GM12878 (cell line): Measurements from ENCODE around the gene OR52B2. TPM values are rescaled to one million over a fixed set of nuclear protein-coding genes. Genes with fewer than 3 reads are reported as not detected.

ENCODE experiments used
- ATAC-seq: fragments of 200-7000 bp; cut with Tn5 transposase; 3 replicates; pipeline ENCODE4 v1.9.1; 2020; ENCODE audit warnings: mild to moderate bottlenecking, moderate library complexity
- BruUV-seq: library from RNA; stranded (reverse); fragments of 400-500 nt; replicated peaks from 2 replicates; lab custom pipeline; 2021; lab: Mats Ljungman, UMichigan
- CTCF ChIA-PET: fragments of 300-600 bp; sonication (Branson Sonifier 250); formaldehyde crosslinking; extraction: SDS; loops from one replicate; lab custom pipeline; 2021; ENCODE audit warnings: inconsistent platforms; lab: Yijun Ruan, JAX
- POLR2A ChIA-PET: fragments of 350-600 bp; formaldehyde crosslinking; extraction: SDS; loops from one replicate; lab custom pipeline; 2021; ENCODE audit warnings: inconsistent platforms; lab: Charles Lee
- RAD21 ChIA-PET: fragments of 300-600 bp; sonication (Branson Sonifier 250); formaldehyde crosslinking; loops from one replicate; lab custom pipeline; 2023; ENCODE audit warnings: antibody characterized with exemption; ENCODE audit not compliant: unreplicated experiment; lab: Charles Lee
- SMC1A ChIA-PET: fragments of 300-600 bp; sonication (Branson Sonifier 250); formaldehyde crosslinking; loops from one replicate; lab custom pipeline; 2023; ENCODE audit not compliant: unreplicated experiment, uncharacterized antibody; lab: Charles Lee
- DNase-seq: peaks from one replicate; pipeline ENCODE4 v3.0.0-alpha.2; 2011; ENCODE audit warnings: low read depth, low spot score
- FAIRE-seq: peaks from 3 replicates; lab custom pipeline; 2011; peaks lifted over from hg19 to GRCh38; lab: Jason Lieb, UNC
- H2AFZ ChIP-seq: 2 replicates; pipeline ENCODE4 v1.6.0; 2011; ENCODE audit warnings: low read depth, low read length, control low read depth; ENCODE audit not compliant: control insufficient read depth
- H3K27ac ChIP-seq: 2 replicates; pipeline ENCODE4 v1.5.1; 2011; ENCODE audit warnings: control low read depth; ENCODE audit not compliant: control insufficient read depth, insufficient read depth
- H3K27me3 ChIP-seq, 2 experiments: replicated peaks in 1 of 2; 2 replicates each; pipeline versions ENCODE4 v1.6.0 to v1.6.1; 2011; ENCODE audit warnings: low read length in 1 of 2; ENCODE audit not compliant: control insufficient read depth in 2 of 2, insufficient read depth in 2 of 2
- H3K36me3 ChIP-seq, 2 experiments: 2 replicates each; pipeline ENCODE4 v1.5.1; 2011; ENCODE audit warnings: low read length in 1 of 2; ENCODE audit not compliant: control insufficient read depth in 2 of 2, insufficient read depth in 2 of 2
- H3K4me1 ChIP-seq: 2 replicates; pipeline ENCODE4 v1.6.1; 2011; ENCODE audit warnings: mild to moderate bottlenecking, low read length, moderate library complexity, mixed read lengths; ENCODE audit not compliant: control insufficient read depth, insufficient read depth
- H3K4me2 ChIP-seq: 2 replicates; pipeline ENCODE4 v1.6.0; 2011; ENCODE audit warnings: control low read depth; ENCODE audit not compliant: control insufficient read depth, insufficient read depth
- H3K4me3 ChIP-seq: fragments of 200-600 bp; sonication (generic); 2 replicates; pipeline ENCODE4 v1.5.1; 2016
- H3K79me2 ChIP-seq: 2 replicates; pipeline ENCODE4 v1.6.0; 2011; ENCODE audit warnings: low read length; ENCODE audit not compliant: control insufficient read depth, insufficient read depth
- H3K9ac ChIP-seq: 2 replicates; pipeline ENCODE4 v1.8.0; 2011; ENCODE audit warnings: low read length, control low read depth, mixed read lengths; ENCODE audit not compliant: control insufficient read depth, insufficient read depth
- H3K9me3 ChIP-seq: replicated peaks from 3 replicates; pipeline ENCODE4 v1.5.1; 2011; ENCODE audit warnings: mild to moderate bottlenecking, low read length; ENCODE audit not compliant: control insufficient read depth, insufficient read depth
- H4K20me1 ChIP-seq: 2 replicates; pipeline ENCODE4 v1.6.0; 2011; ENCODE audit not compliant: control insufficient read depth, insufficient read depth
- EGR1 ChIP-seq, 2 experiments: IDR thresholded peaks; 1 replicate in 1 of 2; 2 replicates in 1 of 2; pipeline ENCODE4 v1.6.1; 2011 to 2012; ENCODE audit warnings: low read depth in 2 of 2, low read length in 2 of 2, borderline replicate concordance in 1 of 2, mild to moderate bottlenecking in 1 of 2, moderate library complexity in 1 of 2
- IKZF2 ChIP-seq, 2 experiments: fragments of 450-650 bp; IDR thresholded peaks; 2 replicates each; pipeline ENCODE4 v1.6.1; 2017; ENCODE audit warnings: mild to moderate bottlenecking in 2 of 2, moderate library complexity in 2 of 2
- NBN ChIP-seq: fragments of 450-650 bp; IDR thresholded peaks from 2 replicates; pipeline ENCODE4 v1.6.1; 2016
- NR2C1 ChIP-seq: fragments of 450-650 bp; IDR thresholded peaks from 2 replicates; pipeline ENCODE4 v1.6.1; 2017; ENCODE audit warnings: antibody characterized with exemption, mild to moderate bottlenecking, moderate library complexity
- NR2F1 ChIP-seq: fragments of 450-650 bp; conservative IDR thresholded peaks from 2 replicates; pipeline ENCODE4 v1.6.1; 2017; ENCODE audit warnings: mild to moderate bottlenecking
- PBX3 ChIP-seq: IDR thresholded peaks from 2 replicates; pipeline ENCODE4 v1.6.1; 2011; ENCODE audit warnings: mild to moderate bottlenecking, low read depth, low read length, moderate library complexity; ENCODE audit not compliant: insufficient replicate concordance
- POLR2AphosphoS2 ChIP-seq: IDR thresholded peaks from 2 replicates; pipeline ENCODE4 v1.6.1; 2011; ENCODE audit warnings: low read depth, mild to moderate bottlenecking, low read length, improper control_type of control experiment, moderate library complexity
- RUNX3 ChIP-seq: IDR thresholded peaks from 2 replicates; pipeline ENCODE4 v1.6.1; 2012; ENCODE audit warnings: low read length, inconsistent platforms
- SIX5 ChIP-seq: IDR thresholded peaks from 2 replicates; pipeline ENCODE4 v1.6.1; 2011; ENCODE audit warnings: mild to moderate bottlenecking, low read depth, low read length, moderate library complexity; ENCODE audit not compliant: severe bottlenecking
- TAF1 ChIP-seq: IDR thresholded peaks from 2 replicates; pipeline ENCODE4 v1.6.1; 2011; ENCODE audit warnings: mild to moderate bottlenecking, low read depth, low read length, borderline replicate concordance
- WGBS: methylation state at CpG from one replicate; pipeline ENCODE4 v1.1.6; 2016; ENCODE audit warnings: low lambda C conversion rate; ENCODE audit not compliant: insufficient replicate concordance, insufficient coverage; ENCODE audit errors: missing lambda C conversion rate; 5-methylcytosine and 5-hydroxymethylcytosine counted together
- in situ Hi-C: fragments of 300-500 bp; cut with MboI; formaldehyde crosslinking; loops from 9 replicates; pipeline ENCODE4 v1.14.3; 2018; ENCODE audit warnings: mixed read lengths
- intact Hi-C: fragments of 100-400 bp; cut with micrococcal nuclease; formaldehyde crosslinking; loops from one replicate; pipeline ENCODE4 v1.14.2; 2022; ENCODE audit not compliant: unreplicated experiment
- polyA plus RNA-seq, 11 experiments: library from polyadenylated mRNA; depleted of rRNA in 4 of 11; unstranded in 6 of 11; stranded (reverse) in 5 of 11; fragments of >200 nt; fragmentation: Nextera tagmentation in 4 of 11; fragmentation: Illumina TruSeq in 1 of 11; extraction: Ambion mirVana in 4 of 11; extraction: Trizol in 1 of 11; gene quantifications; 1 replicate in 1 of 11; 2 replicates in 10 of 11; pipeline versions ENCODE4 v1.2.1 to v1.2.3, GENCODE V29; 2011 to 2016; ENCODE audit warnings: inconsistent platforms in 2 of 11, missing spikeins in 2 of 11, low read depth in 1 of 11
- total RNA-seq, 4 experiments: library from RNA; depleted of rRNA in 3 of 4; stranded (reverse); fragments of >200 nt in 3 of 4; fragmentation: Illumina TruSeq in 1 of 4; extraction: Trizol in 1 of 4; gene quantifications; 2 replicates each; pipeline versions ENCODE4 v1.2.1 to v1.2.3, GENCODE V29; 2013 to 2021
- TF ChIP-seq, protein P1 (sequence below): fragments of 450-650 bp; IDR thresholded peaks from 2 replicates; pipeline ENCODE4 v1.6.1; 2018; ENCODE audit warnings: mild to moderate bottlenecking, low read depth, moderate library complexity; ENCODE audit not compliant: partially characterized antibody

OR52B2 gene
- total and polyA plus RNA-seq, 10 of the 15 experiments (the other 5 are each of a cell fraction or from before 2014, with no cell fraction given) = 0.08 TPM; not detected in 9

- in situ Hi-C loops (no loop called here), intact Hi-C loops (no loop called here)
- POLR2A ChIA-PET = no interaction called here
- no peak for TF ChIP-seq NR2F1
- no peak for TF ChIP-seq RUNX3
- no peak for TF ChIP-seq NR2C1
- TF ChIP-seq SIX5 = no peak
- TF ChIP-seq IKZF2 (IDR thresholded peaks at IDR 0.05) = no peak
- TF ChIP-seq PBX3 = no peak
- Histone ChIP-seq H3K36me3 (peaks cover 5 to 8% of the 10 kb centered on the region in 2 experiments), H3K4me1 (no peaks in the 10 kb centered on the region), H3K79me2 (no peaks in the 10 kb centered on the region), H2AFZ (no peak overlapping the region), H3K27ac (no peak overlapping the region), H3K27me3 (no peaks in the 10 kb centered on the region), H3K4me2 (no peak overlapping the region), H4K20me1 (no peaks in the 10 kb centered on the region), H3K9ac (no peak overlapping the region), H3K9me3 (no peaks in the 10 kb centered on the region), H3K4me3 (no peak overlapping the region)
- CTCF ChIA-PET = no interaction called here
- ATAC-seq (no peak), FAIRE-seq (no peak), DNase-seq (no peak)
- no TSS peak for BruUV-seq
- RAD21 ChIA-PET = no interaction called here
- SMC1A ChIA-PET = no interaction called here
- WGBS = 97% methylated on average over 9 of the region's 9 CpGs
Observed at GRCh38 chr11:6210274-6210955, 40.3 kb upstream of the OR52B2 start.

GRCh38 chr11:6209801-6210200 is 39.7 kb upstream of the OR52B2 start:
- Histone ChIP-seq H3K79me2 (no peaks in the 10 kb centered on the region), H3K4me3 (no peak overlapping the region), H3K4me1 (no peaks in the 10 kb centered on the region), H4K20me1 (no peaks in the 10 kb centered on the region), H3K36me3 (peaks cover 5 to 8% of the 10 kb centered on the region in 2 experiments), H3K9ac (no peak overlapping the region), H3K9me3 (no peaks in the 10 kb centered on the region), H2AFZ (no peak overlapping the region), H3K27ac (no peak overlapping the region), H3K4me2 (no peak overlapping the region), H3K27me3 (no peaks in the 10 kb centered on the region)
- 98% methylated on average over 12 of the region's 12 CpGs for WGBS
- ChIA-PET RAD21 (no interaction called here), SMC1A (no interaction called here), POLR2A (no interaction called here), CTCF (no interaction called here)
- ATAC-seq (no peak), DNase-seq (no peak), FAIRE-seq (no peak)
- in situ Hi-C loops = no loop called here
- no TSS peak for BruUV-seq
- intact Hi-C loops = no loop called here
- TF ChIP-seq, protein P1, sequence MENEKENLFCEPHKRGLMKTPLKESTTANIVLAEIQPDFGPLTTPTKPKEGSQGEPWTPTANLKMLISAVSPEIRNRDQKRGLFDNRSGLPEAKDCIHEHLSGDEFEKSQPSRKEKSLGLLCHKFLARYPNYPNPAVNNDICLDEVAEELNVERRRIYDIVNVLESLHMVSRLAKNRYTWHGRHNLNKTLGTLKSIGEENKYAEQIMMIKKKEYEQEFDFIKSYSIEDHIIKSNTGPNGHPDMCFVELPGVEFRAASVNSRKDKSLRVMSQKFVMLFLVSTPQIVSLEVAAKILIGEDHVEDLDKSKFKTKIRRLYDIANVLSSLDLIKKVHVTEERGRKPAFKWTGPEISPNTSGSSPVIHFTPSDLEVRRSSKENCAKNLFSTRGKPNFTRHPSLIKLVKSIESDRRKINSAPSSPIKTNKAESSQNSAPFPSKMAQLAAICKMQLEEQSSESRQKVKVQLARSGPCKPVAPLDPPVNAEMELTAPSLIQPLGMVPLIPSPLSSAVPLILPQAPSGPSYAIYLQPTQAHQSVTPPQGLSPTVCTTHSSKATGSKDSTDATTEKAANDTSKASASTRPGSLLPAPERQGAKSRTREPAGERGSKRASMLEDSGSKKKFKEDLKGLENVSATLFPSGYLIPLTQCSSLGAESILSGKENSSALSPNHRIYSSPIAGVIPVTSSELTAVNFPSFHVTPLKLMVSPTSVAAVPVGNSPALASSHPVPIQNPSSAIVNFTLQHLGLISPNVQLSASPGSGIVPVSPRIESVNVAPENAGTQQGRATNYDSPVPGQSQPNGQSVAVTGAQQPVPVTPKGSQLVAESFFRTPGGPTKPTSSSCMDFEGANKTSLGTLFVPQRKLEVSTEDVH = no peak
- TF ChIP-seq NBN (no peak), POLR2AphosphoS2 (no peak), TAF1 (no peak), EGR1 (IDR thresholded peaks at IDR 0.05; ENCODE audit: borderline replicate concordance in 1 of 2, low read depth in 2 of 2, low read length in 2 of 2) (no peak)
